Measurements from ENCODE around the gene ATP8A2.
"Not testable (repeated sequence)": the region's sequence is repeated elsewhere in the genome, so short reads cannot be mapped to it uniquely, and the experiment has no call there.

Gene ATP8A2

GRCh38 chr13:25351404-25351803 is 20.4 kb upstream of the ATP8A2 start:
- no peak for TF ChIP-seq CTCF (conservative IDR thresholded peaks at IDR 0.05; ENCODE audit: control insufficient read depth, insufficient read depth, low read depth, low read length)
- DNase-seq (ENCODE audit: low read depth): no peak
- no peak overlapping the region for H3K4me3 ChIP-seq (ENCODE audit: control insufficient read depth, low read depth, low read length)

GRCh38 chr13:25352230-25352629 is 19.5 kb upstream of the ATP8A2 start:
- DNase-seq (ENCODE audit: low read depth): no peak
- H3K4me3 ChIP-seq (ENCODE audit: control insufficient read depth, low read depth, low read length): no peak overlapping the region
- no peak for TF ChIP-seq CTCF (conservative IDR thresholded peaks at IDR 0.05; ENCODE audit: control insufficient read depth, insufficient read depth, low read depth, low read length)

- TF ChIP-seq CTCF (conservative IDR thresholded peaks at IDR 0.05; ENCODE audit: control insufficient read depth, insufficient read depth, low read depth, low read length): no peak
- no peak for DNase-seq (ENCODE audit: low read depth)
- H3K4me3 ChIP-seq (ENCODE audit: control insufficient read depth, low read depth, low read length): no peak overlapping the region
These were observed 19.0 kb upstream of the ATP8A2 start for GRCh38 chr13:25352806-25353205.

DNA sequence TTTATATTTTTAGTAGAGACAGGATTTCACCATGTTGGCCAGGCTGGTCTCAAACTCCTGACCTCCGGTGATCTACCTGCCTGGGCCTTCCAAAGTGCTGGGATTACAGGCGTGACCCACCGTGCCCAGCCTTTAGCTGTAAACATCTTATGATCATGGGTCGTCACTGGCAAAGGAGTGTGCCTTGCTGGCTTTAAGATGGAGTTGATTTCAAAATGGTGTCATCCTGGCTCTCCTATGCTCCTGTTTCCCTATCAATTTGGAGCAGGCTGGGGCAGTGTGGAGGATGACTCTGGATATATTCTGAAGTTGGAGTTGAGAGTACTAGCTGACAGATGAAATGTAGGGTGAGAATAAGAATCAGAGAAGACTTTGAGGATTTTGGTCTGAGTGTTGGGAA is 18.4 kb upstream of the ATP8A2 start:
- H3K4me3 ChIP-seq (ENCODE audit: control insufficient read depth, low read depth, low read length): no peak overlapping the region
- no peak for DNase-seq (ENCODE audit: low read depth)
- TF ChIP-seq CTCF (conservative IDR thresholded peaks at IDR 0.05; ENCODE audit: control insufficient read depth, insufficient read depth, low read depth, low read length): no peak

DNA sequence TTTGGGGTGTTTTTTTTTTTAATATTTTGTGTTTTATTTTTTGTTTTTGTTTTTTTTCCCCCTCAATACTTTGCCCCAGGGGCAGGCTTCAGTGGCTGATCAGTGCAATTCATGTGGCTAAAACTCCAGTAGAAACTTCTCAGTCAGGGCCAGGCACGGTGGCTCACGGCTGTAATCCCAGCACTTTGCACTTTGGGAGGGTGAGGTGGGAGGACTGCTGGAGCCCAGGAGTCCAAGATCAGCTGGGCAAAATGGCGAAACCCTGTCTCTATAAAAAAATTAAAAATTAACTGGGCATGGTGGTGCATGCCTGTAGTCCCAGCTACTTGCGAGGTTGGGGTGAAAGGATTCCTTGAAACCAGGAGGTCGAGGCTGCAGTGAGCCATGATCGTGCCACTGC is 17.4 kb upstream of the ATP8A2 start:
- DNase-seq (ENCODE audit: low read depth): no peak
- H3K4me3 ChIP-seq (ENCODE audit: control insufficient read depth, low read depth, low read length): no peak overlapping the region
- no peak for TF ChIP-seq CTCF (conservative IDR thresholded peaks at IDR 0.05; ENCODE audit: control insufficient read depth, insufficient read depth, low read depth, low read length)

DNA sequence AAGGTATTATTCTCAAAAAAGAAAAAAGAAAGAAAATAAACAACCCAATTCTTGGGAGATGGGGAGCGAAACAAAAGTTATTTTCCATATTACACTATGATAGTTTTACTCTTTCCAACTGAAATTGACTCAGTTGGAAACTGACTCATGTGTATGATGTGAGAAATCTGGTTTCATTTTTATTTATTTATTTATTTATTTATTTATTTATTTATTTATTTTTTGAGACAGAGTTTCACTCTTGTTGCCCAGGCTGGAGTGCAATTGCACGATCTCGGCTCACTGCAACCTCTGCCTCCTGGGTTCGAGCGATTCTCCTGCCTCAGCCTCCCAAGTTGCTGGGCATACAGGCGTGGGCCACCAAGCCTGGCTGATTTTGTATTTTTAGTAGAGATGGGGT is 11.3 kb upstream of the ATP8A2 start:
- DNase-seq (ENCODE audit: low read depth); H3K4me3 ChIP-seq (ENCODE audit: control insufficient read depth, low read depth, low read length): not testable (repeated sequence)

DNA sequence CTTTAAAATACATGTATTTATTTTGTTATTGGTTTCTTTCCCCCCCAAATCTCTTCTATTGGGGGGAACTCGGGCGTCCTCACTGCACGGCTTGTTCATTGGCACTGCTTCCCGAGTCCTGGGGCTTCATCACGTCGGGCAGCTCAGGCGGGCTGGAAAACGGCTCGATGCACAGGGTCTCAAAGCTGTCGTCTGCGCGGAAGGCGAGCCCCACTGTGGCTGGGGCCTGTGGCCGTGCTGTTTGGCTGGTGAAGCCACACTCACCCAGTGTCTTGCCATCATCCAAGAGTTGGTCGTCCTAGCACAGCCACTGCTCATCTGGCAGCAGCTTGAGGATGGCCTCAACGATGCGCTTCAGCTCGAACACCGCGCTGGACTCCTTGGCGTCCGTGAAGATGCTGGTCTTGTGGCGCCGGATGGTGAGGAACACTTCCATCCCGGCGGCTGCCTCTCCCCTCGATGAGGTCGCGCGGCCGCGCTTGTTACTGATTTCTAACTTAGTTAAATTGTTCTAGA is 6.0 kb upstream of the ATP8A2 start:
- no peak overlapping the region for H3K4me3 ChIP-seq (ENCODE audit: control insufficient read depth, low read depth, low read length)
- TF ChIP-seq CTCF (conservative IDR thresholded peaks at IDR 0.05; ENCODE audit: control insufficient read depth, insufficient read depth, low read depth, low read length): no peak
- no peak for DNase-seq (ENCODE audit: low read depth)
